ENCODE results near the gene XPR1.

Gene XPR1

GRCh38 chr1:180615493-180616290 is 16.1 kb upstream of the XPR1 start:
- no peak for DNase-seq

- DNase-seq: no peak
These were observed 15.4 kb upstream of the XPR1 start for GRCh38 chr1:180616439-180616838.

GRCh38 chr1:180617774-180618395 is 13.9 kb upstream of the XPR1 start:
- DNase-seq: no peak

- no peak for DNase-seq
These were observed 11.2 kb upstream of the XPR1 start for GRCh38 chr1:180620581-180620980.

- no peak for DNase-seq
These were observed 8.9 kb upstream of the XPR1 start for GRCh38 chr1:180622658-180623508.

- no peak for DNase-seq
These were observed 8.1 kb upstream of the XPR1 start for GRCh38 chr1:180623579-180624347.

GRCh38 chr1:180626711-180627110 is 5.1 kb upstream of the XPR1 start:
- no peak for DNase-seq

GRCh38 chr1:180627411-180627810 is 4.4 kb upstream of the XPR1 start:
- no peak for DNase-seq

- no peak for DNase-seq
These were observed 3.2 kb upstream of the XPR1 start for GRCh38 chr1:180628646-180629045.

- no peak for DNase-seq
These were observed 1.2 kb upstream of the XPR1 start for GRCh38 chr1:180630408-180631193.

GRCh38 chr1:180631194-180631765 is 542 bp upstream of the XPR1 start:
- DNase-seq: no peak

GRCh38 chr1:180632326-180633056 is 669 bp downstream of the XPR1 start:
- DNase-seq: no peak

- no peak for DNase-seq
These were observed 1.5 kb downstream of the XPR1 start for GRCh38 chr1:180633057-180634056.

- no peak for DNase-seq
These were observed 4.3 kb downstream of the XPR1 start for GRCh38 chr1:180636138-180636537.

- no peak for DNase-seq
These were observed 8.0 kb downstream of the XPR1 start for GRCh38 chr1:180639871-180640270.

- DNase-seq: no peak
These were observed 8.7 kb downstream of the XPR1 start for GRCh38 chr1:180640531-180640949.

- no peak for DNase-seq
These were observed 9.8 kb downstream of the XPR1 start for GRCh38 chr1:180641662-180642061.

- DNase-seq: no peak
These were observed 11.0 kb downstream of the XPR1 start for GRCh38 chr1:180642781-180643180.

- DNase-seq: peak; percentile 31
These were observed 11.9 kb downstream of the XPR1 start for GRCh38 chr1:180643693-180644092.

Data from NCI-H1417 treated with DMSO at 0.1 percent for 48 hours (cell line).